Activated T-helper 9 cell treated with anti-CD3 and anti-CD28 coated beads, Interleukin-2, amount 50 U/mL, for 16 hours (primary cell): ENCODE measurements around the gene SLC25A47.
"Not testable (repeated sequence)": the region's sequence is repeated elsewhere in the genome, so short reads cannot be mapped to it uniquely, and the experiment has no call there.

Experiments
- DNase-seq: peaks from one replicate; pipeline ENCODE4 v3.0.0-alpha.2; 2020; ENCODE audit warnings: low read depth

Gene SLC25A47

DNA sequence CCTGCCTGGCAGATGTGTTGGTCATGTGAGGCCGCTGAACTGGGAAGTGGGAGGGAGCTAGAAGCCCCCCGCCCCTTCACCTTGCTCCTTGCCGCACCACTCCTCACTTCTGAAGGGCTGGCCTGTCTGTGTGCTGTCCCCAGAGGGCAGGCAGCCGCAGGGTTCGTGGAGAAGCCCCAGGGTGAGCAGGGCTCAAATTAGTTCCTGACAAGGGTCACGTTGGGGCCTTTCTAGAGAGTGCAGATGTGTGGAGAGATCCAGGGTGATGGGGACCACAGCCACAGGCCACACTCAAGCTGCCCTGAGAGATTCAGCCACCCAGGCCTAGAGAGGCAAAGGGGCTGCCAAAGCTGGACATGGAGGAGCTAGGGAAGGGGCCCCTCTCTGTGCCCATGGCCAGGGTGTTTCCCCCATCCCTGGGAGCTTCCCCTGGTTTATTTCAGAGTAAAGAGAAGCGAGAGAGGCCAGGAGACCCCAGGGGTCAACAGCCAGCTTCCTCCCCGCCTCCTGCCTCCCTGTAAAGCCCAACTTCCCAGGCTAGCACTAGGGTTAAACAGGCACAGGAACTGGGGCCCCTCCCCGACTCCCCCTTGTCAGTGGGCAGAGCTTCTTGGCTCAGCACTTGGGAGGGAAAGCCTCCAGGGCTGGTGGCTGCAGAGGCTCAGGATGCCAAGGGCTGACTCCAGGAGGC is 33.1 kb upstream of the SLC25A47 start:
- no peak for DNase-seq

DNA sequence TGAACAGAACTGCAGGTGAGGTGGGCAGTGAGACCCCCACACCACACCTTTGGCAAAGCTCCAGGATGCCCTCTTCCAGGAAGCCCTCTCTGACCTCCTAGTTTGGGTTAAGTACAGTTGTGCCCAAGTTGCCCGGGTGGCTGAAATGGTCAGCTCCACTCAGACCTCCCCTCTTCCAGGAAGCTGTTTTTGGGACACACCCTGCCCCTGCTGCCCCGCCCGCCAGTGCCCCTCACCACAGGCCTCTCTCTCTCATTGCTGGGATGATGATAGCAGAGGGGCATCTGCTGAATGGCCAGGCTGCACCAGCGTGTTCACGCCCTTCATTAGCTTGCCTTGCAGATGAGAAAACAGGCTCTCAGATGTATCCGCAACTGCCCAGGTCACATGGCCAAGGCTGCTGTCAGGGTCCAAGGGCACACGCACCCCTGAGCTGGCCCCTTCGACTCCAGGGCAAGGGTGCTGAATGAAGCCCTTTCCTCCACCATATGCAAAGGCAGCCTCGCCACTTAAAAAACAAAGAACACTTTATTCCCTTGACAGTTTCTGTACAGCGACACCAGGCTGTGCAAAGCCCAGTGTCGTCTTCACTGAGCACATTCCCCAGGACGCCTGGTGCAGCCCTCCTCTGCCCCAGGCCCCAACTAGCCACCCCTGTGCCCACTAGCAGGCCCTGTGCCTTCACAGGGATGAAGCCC is 32.4 kb upstream of the SLC25A47 start:
- no peak for DNase-seq

DNA sequence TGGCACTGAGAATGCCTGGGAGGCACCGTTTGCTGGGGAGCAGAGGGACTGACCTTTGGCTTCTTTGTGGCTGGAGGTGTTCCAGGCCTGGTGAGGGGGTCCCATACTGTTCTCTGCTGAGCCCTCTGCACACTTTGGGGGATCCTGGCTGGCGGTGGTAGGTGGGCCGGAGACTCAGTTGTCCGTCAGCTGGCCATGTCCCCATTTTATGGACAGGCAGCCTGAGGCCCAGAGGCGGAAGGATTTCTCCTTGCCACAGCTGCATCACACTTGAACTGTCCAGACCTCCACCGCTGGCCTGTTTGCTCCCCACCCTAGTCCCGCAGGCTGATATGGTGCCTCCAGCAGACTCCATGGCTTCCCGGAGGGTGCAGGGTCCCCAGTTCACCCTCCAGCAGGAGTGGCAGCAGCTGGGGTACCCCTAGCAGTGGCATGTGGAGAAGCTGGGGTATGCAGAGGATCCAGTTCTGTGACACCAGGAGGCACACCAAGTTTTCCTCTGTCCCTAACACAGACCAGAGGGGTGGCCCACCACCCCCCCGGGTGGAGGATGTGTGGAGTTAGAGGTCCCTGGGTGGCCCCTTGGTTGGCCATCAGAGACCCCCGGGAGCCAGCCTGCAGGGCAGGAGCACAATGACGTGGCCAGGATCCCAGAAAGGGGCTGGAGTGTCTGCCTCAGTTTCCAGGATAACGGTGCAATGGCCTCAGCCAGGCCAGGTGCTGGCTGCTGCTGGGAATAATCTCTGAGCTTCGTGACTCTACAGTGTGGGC is 31.6 kb upstream of the SLC25A47 start:
- DNase-seq, result no peak

DNA sequence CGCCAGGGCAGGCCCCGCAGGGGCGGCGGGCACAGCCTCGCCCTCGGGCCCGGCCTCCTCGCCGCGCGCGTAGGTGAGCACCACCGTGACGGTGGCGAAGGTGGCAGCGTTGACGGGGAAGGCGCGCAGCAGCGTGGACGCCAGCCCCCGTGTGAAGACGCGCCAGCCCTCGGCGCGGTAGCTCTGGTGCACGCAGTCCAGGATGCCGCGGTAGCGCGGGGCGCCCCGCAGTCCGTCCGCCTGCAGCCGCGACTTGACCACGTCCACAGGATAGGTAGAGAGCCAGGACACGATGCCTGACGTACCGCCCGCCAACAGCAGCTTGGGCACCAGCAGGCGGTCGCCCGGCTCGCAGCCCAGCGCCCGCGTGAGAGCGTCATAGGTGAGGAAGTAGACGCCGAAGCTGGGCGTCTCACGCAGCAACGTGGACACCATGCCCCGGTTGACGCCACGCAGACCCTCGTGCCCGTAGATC is 30.8 kb upstream of the SLC25A47 start:
- no peak for DNase-seq

DNA sequence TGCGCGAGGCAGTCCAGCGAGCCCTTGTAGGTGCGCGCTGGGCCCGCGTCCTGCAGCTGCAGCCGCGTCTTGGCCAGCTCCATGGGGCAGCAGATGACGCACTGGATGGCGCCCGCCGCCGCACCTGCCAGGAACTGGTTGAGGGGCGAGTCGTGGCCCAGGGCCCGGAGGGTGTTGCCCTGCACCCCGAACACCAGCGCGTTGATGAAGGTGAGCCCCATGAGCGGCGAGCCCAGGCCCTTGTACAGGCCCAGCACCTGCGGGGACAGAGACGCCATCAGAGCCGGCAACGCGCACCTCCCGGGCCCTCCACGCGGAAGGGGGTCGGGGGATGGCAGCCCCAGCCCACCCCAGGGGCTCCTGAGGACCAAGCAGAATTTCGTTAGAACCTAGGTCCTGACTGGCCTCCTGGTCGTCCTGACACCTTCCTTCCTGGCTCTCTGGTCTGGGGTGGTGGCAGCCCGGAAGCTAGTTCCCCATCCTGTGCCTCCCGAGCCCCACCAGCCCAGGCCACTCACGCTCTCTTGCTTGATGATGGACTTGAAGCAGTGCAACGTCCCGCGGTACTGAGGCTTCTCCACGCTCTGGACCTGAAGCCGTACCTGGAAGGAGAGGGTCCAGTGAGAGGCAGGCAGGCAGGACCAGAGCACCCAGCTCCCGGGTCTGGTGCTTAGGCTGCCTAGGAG is 30.2 kb upstream of the SLC25A47 start:
- DNase-seq, result no peak

DNA sequence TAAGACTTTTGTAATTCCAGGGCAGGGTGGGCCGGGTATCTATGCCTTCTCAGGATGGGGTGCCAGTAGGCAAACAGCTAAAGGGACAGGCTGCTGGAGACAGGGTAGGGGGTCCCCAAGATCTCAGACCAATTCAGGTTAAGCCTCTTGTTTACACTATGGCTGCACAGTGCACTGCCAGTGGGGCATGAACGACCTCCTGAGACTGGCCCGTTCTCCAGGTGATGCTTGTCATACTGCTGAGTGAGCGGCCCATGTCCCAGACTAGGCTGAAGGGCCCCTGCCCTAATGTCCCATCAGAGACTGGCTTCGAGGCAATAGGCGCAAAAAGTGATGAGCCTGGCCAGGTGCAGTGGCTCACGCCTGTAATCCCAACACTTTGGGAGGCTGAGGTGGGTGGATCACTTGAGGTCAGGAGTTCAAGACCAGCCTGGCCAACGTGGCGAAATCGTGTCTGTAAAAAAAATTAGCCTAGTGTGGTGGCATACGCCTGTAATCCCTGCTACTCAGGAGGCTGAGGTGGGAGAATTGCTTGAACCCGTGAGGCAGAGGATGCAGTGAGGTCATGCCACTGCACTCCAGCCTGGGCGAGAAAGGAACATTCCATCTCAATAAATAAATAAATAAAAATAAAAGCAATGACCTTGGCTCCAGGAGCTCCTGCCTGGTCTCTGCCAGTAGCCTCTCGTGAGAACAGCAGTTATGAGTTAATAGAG is 29.5 kb upstream of the SLC25A47 start:
- DNase-seq, result no peak

DNA sequence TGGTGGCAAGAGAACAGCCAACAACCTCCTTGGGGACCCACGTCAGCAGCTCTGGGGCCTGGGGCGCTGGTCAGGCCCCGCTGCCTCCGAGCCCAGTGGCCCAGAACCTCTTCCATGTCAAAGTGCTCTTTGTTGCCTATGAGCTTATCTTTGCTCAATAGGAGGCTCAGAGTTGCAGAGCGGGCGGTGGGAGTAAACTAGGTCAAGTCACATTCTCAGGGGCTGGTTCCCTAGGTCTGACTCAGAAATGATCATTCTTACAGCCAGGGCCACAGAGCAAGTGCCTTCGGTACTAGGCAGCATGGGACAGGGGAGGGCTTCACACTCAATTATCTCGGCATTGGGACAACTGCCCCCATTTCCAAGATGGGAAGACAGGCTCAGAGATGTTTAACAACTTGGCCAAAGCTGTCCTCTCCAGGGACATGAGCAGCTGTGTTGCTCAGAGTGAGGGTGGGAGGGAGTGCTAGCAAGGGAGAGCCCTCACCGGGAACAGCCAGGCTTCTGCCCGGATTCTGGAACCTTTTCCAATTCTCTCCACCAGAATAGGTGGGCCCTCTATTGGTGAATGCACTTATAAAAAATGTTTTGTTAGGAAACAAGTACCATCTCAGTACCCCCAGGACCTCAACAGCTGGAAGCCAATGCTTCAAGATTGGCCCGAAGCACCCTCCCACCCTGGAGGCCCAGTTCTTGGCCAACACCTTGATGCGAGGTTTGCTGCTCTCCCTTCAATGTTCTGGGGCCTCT is 28.8 kb upstream of the SLC25A47 start:
- DNase-seq, result no peak

DNA sequence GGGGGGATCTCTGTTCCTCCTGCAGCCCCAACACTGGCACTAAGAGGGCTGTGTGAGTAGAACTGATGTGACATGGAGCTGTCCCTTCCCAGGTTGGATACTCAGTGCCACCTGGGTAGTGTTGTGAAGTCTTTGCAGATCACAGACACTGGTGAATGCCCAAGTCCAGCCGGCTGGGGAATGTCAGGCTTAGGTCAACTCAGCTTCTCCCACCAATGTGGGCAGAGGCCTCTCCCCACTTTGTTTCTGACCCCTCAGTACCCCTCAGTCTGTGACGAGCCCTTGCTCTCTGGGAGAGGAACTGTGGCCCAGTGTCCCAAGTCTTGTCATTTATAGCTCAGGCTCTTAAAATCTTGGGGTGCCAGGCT is 28.2 kb upstream of the SLC25A47 start:
- DNase-seq, result no peak

DNA sequence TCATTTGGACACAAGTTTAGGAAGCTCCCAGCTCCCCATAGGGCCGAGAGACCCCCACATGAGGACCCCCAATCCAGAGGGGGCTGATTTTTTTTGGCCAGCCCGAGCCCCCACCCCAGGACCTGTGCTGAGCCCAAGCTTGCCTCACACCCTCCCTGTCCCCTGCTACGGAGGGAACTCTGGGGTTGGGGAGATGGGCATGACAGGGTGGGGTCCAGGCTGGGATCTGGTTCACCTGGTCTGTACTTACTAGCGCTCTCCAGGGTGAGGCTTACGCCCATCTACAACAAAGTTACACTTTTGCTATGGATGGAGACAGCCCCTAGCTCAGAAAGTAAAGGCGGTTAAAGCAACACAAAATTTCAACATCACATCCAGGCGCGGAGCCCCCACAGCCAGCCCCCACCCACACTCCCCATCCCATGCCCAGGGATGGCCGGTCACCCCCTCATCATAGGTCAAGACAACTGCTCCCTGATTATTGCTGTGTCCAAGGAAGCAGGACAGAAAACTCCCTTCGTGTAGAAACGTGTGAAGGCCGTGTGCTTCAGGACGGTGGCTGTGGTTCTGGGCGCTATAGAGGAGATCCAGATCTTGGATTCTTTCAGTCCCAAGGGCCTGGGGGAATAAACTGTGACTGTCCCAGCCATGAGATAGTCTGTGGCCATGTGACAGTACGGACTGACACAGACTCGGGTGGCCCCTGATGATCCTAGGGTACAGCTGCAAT is 27.6 kb upstream of the SLC25A47 start:
- DNase-seq, result no peak

DNA sequence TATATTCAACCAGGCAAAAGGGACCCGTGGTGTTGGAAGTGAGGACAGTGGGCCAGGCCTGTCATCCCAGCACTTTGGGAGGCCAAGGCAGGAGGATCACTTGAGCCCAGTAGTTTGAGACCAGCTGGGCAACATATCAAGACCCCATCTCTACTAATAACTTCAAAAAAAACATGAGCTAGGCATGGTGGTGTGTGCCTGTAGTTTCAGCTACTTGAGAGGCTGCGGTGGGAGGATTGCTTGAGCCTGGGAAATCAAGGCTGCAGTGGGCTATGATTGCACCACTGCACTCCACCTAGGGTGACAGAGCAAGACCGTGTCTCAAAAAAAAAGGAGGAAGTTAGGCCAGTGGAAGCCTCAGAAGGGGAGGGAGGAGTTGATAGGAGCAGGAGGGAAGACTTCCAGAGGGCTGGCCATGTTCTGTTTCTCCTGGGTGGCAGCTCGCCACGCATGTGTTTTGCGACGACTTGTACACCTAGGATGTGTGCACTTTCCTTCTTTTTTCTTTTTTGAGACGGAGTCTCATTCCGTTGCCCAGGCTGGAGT is 27.0 kb upstream of the SLC25A47 start:
- DNase-seq, result no peak

DNA sequence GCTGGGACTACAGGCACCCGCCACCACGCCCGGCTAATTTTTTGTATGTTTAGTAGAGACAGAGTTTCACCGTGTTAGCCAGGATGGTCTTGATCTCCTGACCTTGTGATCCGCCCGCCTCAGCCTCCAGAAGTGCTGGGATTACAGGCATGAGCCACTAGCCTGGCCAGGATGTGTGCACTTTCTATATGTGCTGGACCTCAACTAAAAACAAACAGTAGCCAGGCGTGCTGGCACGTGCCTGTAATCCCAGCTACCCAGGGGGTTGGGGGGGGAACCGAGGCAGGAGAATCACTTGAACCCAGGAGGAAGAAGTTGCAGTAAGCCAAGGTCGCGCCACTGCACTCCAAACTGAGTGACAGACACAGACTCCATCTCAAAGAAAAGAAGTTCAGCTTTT is 26.4 kb upstream of the SLC25A47 start:
- DNase-seq, result not testable (repeated sequence)

DNA sequence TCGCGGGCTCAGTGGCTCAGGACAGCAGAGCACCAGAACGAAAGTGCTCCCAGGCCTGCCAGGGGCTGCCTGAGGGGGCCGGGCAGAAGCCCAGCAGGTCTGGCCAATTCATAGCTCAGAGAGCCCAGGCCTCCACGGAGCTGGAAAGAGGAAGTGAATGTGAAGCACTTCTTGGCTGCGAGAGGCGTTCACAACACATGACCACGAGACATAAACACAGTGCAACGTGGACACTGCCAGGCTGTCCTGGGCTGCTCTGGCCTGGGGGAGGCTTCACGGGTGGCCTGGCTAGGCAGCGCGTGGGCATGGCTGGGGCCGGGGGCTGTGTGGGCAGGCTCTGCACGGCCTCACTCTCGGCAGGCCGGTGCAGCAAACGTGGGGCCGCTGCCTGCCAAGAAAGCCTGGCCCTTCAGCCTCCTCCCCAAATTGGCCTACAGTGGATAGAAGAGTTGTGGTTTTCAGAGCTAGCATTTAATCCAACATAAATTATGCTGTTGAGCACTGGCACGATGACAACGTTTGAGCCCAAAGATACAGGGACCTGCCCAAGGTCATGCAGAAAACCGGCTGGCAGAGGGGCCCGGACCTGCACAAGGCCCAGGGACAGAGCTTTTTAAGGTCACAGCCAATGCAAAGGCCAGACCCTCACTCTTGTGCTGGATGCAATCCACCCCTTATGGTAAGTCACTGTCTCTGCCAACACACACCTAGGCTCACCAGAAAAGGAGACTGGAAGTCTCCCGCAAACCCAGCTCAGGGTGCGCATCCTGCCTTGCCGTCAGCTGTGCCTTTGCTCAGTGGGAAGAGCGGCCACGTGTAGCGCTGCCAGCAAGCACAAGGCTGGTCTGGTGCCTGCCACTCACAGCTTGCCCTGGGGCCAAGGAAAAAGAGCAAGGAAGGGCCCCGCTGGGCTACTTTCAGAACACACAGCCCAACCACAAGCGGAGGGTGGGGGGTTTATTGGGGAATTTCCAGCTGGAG is 25.5 kb upstream of the SLC25A47 start:
- DNase-seq, result no peak

DNA sequence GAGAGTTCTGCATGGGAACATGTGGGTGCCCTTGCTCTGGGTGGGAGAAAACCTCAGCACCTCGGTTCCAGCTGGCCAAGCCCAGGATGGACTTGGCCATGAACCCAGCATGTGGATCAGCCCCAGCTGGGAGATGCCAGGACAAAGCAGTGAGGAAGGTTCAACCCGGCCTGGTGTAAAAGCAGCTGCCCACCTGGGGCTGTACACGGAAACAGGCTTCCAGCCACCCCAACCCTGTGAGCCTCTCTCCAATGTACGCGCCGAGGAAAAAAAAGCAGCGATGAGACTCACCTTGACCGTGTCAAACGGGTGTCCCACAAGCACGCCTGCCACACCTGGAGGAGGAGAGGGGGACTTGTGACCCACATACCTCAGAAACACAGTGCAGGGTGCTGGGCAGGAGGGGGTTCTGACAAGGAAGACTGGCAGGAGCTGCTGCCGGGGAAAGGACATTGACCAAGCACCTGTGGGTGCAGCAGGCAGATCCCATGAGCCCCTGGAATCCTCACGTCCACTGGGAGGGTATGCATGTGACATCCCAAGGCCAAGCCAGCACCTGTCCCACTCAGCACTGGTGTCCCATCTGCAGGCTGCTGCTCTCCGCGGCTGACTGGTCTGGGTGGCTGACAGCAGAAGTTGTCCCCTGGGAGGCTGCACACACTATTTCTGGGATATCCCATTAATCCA is 24.4 kb upstream of the SLC25A47 start:
- DNase-seq, result no peak

DNA sequence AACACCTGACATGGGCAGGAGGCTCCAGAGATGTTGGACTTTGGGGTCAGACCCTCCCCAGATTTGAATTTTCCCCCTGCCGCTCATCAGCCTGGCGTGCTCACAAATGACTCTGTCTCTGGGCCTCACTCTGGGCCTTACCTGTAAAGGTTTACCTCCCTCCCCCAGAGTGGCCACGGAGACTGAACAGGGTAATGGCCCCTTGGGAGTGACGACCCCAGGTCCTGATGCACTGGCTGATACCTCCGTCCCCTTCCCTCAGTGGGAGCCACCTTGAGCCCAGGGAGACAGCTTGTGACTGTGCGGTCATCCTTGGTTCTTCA is 23.9 kb upstream of the SLC25A47 start:
- no peak for DNase-seq

DNA sequence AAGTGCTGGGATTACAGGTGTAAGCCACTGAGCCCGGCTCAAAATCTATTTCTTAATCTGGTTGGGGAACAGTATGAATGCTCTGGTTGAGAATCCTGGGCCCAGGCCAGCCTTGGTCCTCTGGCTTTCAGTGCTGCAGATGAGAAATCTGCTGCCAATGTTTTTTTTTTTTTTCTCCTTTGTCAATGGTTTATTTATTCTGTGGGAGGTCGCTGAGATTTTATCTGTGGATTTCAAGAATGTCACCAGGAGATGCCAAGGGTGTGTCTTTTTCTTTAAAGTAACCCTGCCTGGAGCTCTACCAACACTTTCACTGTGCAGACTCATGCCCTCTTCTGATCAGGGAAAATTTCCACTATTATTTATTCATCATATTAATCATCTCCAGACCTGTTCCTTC is 20.5 kb upstream of the SLC25A47 start:
- DNase-seq, result no peak

DNA sequence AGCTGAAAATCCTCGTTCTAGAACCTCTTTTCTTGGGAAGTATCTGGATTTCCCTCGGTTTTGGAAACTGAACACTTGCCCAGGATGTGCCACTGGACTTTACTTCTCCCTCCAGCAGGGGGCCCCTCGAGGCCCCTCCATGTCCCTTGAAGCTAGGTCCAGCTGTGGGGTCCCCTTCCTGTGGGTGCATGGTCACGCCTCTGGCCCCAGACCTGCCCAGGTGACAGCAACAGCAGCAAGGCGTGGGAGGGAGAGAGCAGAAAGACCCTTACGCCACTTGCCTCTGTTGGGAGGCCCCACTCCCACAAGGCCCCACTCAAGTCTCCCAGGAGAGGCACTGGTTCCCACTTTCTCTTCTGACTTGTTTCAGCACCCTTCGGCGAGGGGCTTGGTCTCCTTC is 20.0 kb upstream of the SLC25A47 start:
- DNase-seq, result no peak

DNA sequence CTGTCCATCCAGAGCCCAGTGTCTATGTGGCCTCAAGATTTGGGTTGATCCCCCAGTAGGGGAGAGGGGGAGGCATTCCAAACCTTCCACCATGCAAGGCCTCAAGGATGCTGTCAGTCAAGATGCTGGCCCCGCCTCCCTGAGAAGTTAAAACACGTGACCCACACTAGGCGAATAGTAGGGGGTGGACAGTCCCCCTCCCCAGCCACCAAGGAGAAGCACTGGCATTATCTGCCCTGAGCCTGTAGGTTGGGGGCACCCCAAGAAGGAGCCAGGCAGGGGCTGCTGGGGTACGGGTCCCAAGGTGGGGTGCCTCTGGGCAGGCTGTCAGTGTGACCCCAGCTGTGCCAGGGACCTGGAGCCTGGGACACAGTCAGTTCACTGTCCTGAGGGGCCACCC is 19.2 kb upstream of the SLC25A47 start:
- DNase-seq, result no peak

DNA sequence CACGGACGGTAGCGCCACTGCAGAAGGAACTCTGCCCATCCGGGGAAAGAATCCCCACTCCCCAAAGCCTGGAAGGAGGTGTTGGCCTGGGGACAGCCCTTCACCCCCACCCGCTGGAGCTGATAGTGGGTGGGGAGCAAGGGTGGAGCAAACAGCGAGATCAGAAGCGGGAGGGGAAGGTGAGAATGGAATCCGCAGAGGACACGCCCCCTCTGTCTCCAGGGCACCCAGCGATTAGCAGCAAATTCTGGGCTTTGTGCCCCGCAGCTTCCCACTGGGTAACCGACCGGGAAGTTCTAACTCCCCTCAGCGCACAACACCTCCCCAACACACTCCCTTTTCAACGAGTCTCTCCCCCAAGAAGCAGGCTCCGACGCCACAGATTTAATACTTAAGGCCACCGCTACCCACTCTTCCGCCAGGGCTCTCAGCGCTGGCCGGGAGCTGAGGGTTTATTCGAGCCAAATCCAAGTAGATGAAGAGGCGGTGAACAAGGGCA is 18.3 kb upstream of the SLC25A47 start:
- no peak for DNase-seq
